GM21529 (cell line): ENCODE measurements around the gene DLEC1.
"Not testable (repeated sequence)": the region's sequence is repeated elsewhere in the genome, so short reads cannot be mapped to it uniquely, and the experiment has no call there.

ENCODE experiments used
- ATAC-seq: cut with Tn5 transposase; IDR thresholded peaks from one replicate; pipeline ENCODE4 v1.9.1; 2021; ENCODE audit not compliant: unreplicated experiment

The DLEC1 gene

GRCh38 chr3:38119821-38120692 is 81.0 kb downstream of the DLEC1 start:
- ATAC-seq, result no peak

DNA sequence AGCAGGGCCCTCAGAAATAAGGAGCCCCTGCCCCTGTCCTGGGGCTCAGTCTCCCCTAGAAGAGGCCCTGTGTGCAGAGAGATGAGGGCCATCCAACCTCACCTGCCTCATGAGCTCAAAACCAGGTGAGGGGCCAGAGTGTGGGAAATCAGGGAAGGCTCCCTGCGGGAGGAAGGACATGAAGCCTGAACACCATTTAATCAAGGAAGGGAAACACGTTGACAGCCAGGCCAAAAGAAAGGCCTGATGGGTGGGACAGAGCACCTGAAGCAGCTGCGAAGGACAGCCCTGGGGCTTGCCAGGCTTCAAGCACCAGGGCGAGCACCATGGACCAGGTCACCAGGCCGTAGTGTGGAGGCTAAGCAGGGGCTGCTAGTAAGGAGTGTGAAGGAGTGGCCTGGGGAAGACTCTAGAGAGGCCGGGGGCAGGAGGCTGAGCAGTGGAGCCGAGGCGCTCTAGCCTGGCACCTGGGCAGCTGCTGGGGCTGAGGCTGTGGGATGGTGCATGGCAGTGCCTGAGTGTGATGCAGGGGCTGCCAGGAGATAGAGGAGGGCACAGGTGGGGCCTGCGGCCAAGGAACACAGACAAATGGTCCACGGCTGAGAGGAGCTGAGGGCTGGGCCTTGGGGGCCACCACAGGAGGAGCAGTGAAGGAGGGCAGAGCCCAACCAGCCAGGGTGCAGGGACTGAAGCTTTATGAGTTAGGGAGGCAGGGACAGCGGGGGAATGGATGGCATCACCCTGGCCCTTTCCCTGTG is 81.9 kb downstream of the DLEC1 start:
- ATAC-seq, result no peak

GRCh38 chr3:38121451-38121831 is 82.4 kb downstream of the DLEC1 start:
- ATAC-seq, result no peak

DNA sequence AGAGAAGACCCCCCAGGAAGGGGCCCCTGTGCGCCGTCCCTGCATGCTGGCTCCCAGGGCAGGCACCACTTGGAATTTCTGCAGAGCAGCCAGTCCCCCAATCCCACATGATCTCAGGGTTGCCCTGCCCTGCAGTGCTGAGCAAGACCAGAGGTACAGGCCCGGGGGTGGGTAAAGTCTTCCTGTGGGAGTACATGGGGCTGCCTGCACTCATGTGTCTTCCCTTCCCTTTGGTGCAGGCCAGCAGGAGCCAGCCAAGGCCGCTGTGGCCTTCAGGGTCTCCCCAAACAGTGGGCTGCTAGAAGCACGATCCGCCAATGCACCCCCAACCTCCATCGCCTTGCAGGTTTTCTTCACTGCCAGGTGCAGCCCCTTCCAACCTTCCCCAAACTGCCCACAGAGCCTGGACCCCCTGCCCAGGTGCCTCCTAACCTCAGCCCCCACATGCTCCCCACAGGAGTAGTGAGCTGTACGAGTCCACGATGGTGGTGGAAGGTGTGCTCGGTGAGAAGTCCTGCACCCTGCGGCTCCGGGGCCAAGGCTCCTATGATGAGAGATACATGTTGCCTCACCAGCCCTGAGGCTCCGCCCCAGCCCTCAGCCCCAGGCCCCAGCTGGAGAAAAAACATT is 82.9 kb downstream of the DLEC1 start:
- no peak for ATAC-seq

DNA sequence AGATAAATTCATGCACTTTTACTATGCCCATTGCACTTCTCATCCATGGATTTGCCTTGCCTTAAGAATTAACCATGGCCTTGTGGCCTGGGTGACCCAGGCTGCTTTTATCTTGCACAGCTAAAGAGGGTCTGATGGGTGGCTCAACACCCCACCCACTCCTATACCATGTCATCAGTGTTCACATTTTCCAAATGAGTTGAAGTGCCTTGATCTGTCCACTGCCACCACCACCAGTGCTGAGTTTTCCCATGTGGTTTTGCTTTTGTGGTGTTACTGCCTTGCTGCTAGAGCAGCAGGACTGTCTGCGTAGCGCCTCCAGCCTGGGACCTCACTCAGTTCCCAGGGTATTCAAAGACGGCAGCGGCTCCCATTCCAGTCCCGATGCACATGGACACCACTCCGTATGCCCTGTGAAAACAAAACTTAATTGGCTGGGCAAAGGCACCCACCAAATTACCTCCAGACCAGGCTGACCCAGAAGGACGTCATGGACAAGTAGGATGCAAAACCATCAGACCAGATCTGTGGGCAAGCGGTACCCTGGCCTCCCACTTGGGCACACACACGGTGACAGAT is 83.8 kb downstream of the DLEC1 start:
- ATAC-seq, result no peak

- ATAC-seq, result no peak
Observed at GRCh38 chr3:38124324-38125122, 85.5 kb downstream of the DLEC1 start.

DNA sequence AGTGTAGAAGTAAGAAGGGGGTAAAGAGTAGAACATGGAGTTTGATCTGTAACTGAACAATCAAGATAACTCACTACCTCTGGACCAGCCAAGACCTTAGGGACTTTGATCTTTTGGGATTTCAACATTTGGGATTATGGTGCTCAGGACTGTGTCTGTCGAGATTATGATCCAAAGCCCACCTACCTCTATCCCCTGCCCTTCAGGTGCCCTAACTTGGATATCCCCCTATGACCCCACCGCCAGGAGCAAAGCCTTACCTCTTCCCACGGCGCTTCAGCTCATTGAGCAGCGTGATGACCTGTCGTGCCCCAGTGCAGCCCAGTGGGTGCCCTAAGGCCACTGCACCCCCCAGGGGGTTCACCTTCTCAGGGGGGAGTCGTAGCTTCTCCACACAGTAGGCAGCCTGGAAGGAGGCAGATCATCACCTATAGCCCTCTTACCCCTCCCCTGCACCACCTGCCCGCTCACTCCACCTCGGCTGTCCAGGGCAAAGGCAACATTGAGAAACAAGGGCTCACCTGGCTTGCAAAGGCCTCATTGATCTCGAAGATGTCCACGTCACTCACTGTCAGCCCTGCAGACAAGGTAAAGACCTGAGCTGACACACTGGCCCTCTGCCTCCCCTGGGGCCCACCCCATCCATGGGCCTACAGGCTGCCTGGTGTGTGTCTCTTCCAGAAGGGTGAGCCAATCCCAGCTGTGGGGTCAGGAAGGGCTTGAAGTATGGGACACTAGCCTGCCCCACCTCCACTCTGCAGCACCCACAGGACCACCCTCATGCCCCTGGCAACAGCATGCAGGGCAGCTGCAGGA is 86.5 kb downstream of the DLEC1 start:
- ATAC-seq, result no peak

- ATAC-seq, result no peak
Observed at GRCh38 chr3:38126121-38126892, 87.3 kb downstream of the DLEC1 start.

GRCh38 chr3:38127611-38128302 is 88.7 kb downstream of the DLEC1 start:
- ATAC-seq, result no peak

GRCh38 chr3:38128303-38128655 is 89.3 kb downstream of the DLEC1 start:
- no peak for ATAC-seq

- no peak for ATAC-seq
Observed at GRCh38 chr3:38129058-38129457, 90.0 kb downstream of the DLEC1 start.

DNA sequence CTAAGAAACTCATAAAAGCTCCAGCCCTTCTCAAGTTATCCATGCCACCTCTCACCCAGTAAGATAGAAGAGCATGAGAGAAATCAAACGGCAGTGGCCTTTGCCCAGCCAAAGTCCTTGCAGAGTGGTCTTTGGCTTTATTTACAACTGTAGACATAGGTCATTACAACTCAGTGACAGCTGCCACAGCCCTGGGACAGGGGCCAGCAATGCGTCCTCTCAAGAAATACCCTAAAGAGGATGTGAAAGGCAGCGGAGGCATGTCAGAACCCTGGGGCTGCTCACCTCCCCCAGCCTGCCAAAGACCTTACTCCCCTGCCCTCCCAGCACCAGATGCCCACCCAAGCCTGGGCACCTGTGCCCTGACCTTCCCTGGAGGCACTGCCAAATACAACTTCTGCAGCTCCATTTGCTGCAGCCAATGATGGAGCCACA is 91.6 kb downstream of the DLEC1 start:
- no peak for ATAC-seq

DNA sequence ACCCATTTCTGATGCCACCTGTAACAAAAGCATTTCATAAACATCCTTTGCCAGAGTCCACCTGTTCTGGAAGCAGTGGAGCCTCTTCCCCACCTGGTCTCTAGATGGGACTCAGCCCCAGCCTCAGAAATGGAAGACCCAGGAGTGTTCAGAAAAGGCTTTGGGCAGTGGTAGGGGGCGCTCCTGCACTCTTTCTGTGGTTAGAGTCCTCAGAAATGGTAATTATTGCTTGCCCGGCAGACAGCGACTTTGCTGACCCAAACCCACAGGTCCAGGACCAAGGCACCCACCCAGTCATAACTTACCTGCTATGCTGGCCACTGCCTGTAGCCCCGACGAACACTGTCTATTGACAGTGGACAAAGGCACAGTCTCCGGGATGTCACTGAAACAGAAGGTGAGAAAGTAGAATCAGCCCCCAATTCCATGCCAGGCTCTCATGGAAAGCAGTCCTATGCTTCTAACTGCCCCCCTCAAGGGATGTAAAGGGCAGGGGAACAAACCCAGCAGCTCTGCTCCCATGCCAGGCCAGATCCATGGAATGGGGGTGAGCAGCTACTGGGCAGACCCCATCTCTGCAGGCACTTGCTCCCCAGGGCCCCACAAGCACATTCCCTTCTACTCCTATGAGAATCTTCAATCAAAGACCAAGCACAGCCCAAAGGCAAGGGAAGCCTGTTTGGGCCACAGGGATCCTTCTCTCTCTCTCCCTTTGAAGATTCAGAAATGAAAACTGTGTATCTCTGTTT is 92.8 kb downstream of the DLEC1 start:
- no peak for ATAC-seq

DNA sequence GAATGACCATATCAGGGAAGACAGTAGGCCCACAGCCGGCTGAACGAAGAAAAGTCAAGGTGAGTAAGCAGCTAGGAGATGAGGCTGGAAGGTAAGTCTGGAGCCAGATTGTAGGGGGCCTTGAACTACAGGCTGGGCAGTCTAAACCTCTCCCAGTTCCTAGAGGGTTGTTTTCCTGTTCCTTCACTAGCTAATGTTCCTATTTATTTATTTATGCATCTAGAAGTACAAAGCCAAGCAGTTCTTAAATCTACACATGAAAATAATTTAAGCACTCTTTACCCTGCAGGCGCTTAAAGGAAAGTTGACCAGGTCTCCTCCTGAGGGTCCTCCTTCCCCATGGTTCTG is 94.2 kb downstream of the DLEC1 start:
- ATAC-seq, result no peak

GRCh38 chr3:38133557-38134405 is 94.8 kb downstream of the DLEC1 start:
- ATAC-seq, result no peak

DNA sequence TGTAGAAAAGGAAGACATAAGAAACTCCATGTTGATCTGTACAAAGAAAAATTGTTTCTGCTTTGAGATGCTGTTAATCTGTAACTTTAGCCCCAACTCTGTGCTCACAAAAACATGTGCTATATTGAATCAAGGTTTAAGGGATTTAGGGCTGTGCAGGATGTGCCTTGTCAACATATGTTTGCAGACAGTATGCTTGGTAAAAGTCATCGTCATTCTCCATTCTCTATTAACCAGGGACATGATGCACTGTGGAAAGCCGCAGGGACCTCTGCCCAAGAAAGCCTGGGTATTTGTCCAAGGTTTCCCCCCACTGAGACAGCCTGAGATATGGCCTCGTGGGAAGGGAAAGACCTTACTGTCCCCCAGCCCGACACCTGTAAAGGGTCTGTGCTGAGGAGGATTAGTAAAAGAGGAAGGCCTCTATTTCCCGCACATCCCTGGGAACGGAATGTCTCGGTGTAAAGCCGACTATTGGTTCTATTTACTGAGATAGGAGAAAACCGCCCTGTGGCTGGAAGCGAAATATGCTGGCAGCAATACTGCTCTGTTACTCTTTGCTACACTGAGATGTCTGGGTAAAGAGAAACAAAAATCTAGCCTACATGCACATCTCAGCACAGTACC is 95.6 kb downstream of the DLEC1 start:
- not testable (repeated sequence) for ATAC-seq
